Activated CD4-positive, alpha-beta T cell treated with anti-CD3 and anti-CD28 coated beads, Interleukin-2, amount 10 ng/mL, durations not matched to agents 7 days and 5 days (primary cell): ENCODE results near the gene PRPF38B. TPM values are rescaled to one million over a fixed set of nuclear protein-coding genes. Genes with fewer than 3 reads are reported as not detected.

ENCODE experiments used
- CTCF ChIA-PET: fragments of 350-600 bp; sonication (Branson Sonifier 250); formaldehyde crosslinking; loops from one replicate; lab custom pipeline; 2021; ENCODE audit warnings: antibody characterized with exemption; lab: Charles Lee
- POLR2A ChIA-PET: fragments of 350-600 bp; sonication (Branson Sonifier 250); formaldehyde crosslinking; loops from one replicate; lab custom pipeline; 2021; ENCODE audit warnings: antibody characterized with exemption; lab: Charles Lee
- DNase-seq: peaks from one replicate; pipeline ENCODE4 v3.0.0-alpha.2; 2020
- H3K27ac Mint-ChIP-seq: one replicate; pipeline ENCODE4 v1.8.0; 2021; ENCODE audit warnings: mild to moderate bottlenecking, moderate library complexity, mixed read lengths
- H3K27me3 Mint-ChIP-seq: one replicate; pipeline ENCODE4 v1.8.0; 2021; ENCODE audit warnings: mixed read lengths
- H3K36me3 Mint-ChIP-seq: one replicate; pipeline ENCODE4 v1.8.0; 2021; ENCODE audit warnings: low read depth, mixed read lengths
- H3K4me1 Mint-ChIP-seq: one replicate; pipeline ENCODE4 v1.8.0; 2021; ENCODE audit warnings: mixed read lengths
- H3K4me3 Mint-ChIP-seq: one replicate; pipeline ENCODE4 v1.8.0; 2021; ENCODE audit warnings: mild to moderate bottlenecking, moderate library complexity, mixed read lengths
- H3K9me3 Mint-ChIP-seq: one replicate; pipeline ENCODE4 v1.8.0; 2021; ENCODE audit warnings: mixed read lengths
- total RNA-seq, 2 experiments: library from RNA; stranded (reverse); gene quantifications; one replicate each; pipeline ENCODE4 v1.2.3, GENCODE V29; 2021

The PRPF38B gene
- total RNA-seq, 2 experiments from 2014 or later: 76.4 to 79.8 TPM

GRCh38 chr1:108728327-108728923, 36.3 kb downstream of the PRPF38B start:
- H3K27ac Mint-ChIP-seq: no peak overlapping the region

GRCh38 chr1:108729481-108729880, 37.4 kb downstream of the PRPF38B start:
- H3K4me3 Mint-ChIP-seq: no peak overlapping the region
- ChIA-PET POLR2A (no interaction called here), CTCF (no interaction called here)
- peaks cover 9% of the 10 kb centered on the region for H3K27me3 Mint-ChIP-seq
- DNase-seq: no peak
- H3K9me3 Mint-ChIP-seq: no peaks in the 10 kb centered on the region
- H3K36me3 Mint-ChIP-seq: no peaks in the 10 kb centered on the region
- no peaks in the 10 kb centered on the region for H3K4me1 Mint-ChIP-seq
- H3K27ac Mint-ChIP-seq: no peak overlapping the region

More at GRCh38 chr1:108728327-108728923, 36.3 kb downstream of the PRPF38B start:
- CTCF ChIA-PET: interaction anchor here (0.5 to 1.1 kb wide), 2 partner anchors 21 to 202 kb away, joined by 3 read pairs; no protein-coding TSS in a partner anchor
- peaks cover 10% of the 10 kb centered on the region for H3K27me3 Mint-ChIP-seq
- no peaks in the 10 kb centered on the region for H3K36me3 Mint-ChIP-seq
- no peaks in the 10 kb centered on the region for H3K9me3 Mint-ChIP-seq
- H3K4me1 Mint-ChIP-seq: no peaks in the 10 kb centered on the region
- DNase-seq: no peak
- H3K4me3 Mint-ChIP-seq: no peak overlapping the region
- POLR2A ChIA-PET: no interaction called here

GRCh38 chr1:108732398-108732797, 40.3 kb downstream of the PRPF38B start:
- POLR2A ChIA-PET: no interaction called here
- Mint-ChIP-seq H3K27me3 (peaks cover 19% of the 10 kb centered on the region), H3K9me3 (no peaks in the 10 kb centered on the region), H3K27ac (no peak overlapping the region), H3K36me3 (no peaks in the 10 kb centered on the region), H3K4me1 (no peaks in the 10 kb centered on the region), H3K4me3 (no peak overlapping the region)
- no peak for DNase-seq
- CTCF ChIA-PET: no interaction called here

- ChIA-PET POLR2A (no interaction called here), CTCF (no interaction called here)
- peaks cover 19% of the 10 kb centered on the region for H3K27me3 Mint-ChIP-seq
Observed at GRCh38 chr1:108734171-108734865, 42.2 kb downstream of the PRPF38B start.

GRCh38 chr1:108742253-108742652, 50.1 kb downstream of the PRPF38B start:
- no peaks in the 10 kb centered on the region for H3K9me3 Mint-ChIP-seq
- H3K4me1 Mint-ChIP-seq: peaks cover 8% of the 10 kb centered on the region
- POLR2A ChIA-PET: no interaction called here
- H3K27me3 Mint-ChIP-seq: peaks cover 4% of the 10 kb centered on the region
- DNase-seq: no peak
- H3K4me3 Mint-ChIP-seq: no peak overlapping the region
- CTCF ChIA-PET: no interaction called here
- peaks cover 7% of the 10 kb centered on the region for H3K36me3 Mint-ChIP-seq
- no peak overlapping the region for H3K27ac Mint-ChIP-seq

More at GRCh38 chr1:108734171-108734865, 42.2 kb downstream of the PRPF38B start:
- Mint-ChIP-seq H3K4me1 (no peaks in the 10 kb centered on the region), H3K36me3 (no peaks in the 10 kb centered on the region), H3K9me3 (no peaks in the 10 kb centered on the region), H3K4me3 (no peak overlapping the region), H3K27ac (no peak overlapping the region)
- no peak for DNase-seq

- Mint-ChIP-seq H3K36me3 (peaks cover 23% of the 10 kb centered on the region), H3K27ac (peak overlapping the region; percentile 98), H3K4me1 (peaks cover 29% of the 10 kb centered on the region), H3K27me3 (peaks cover 4% of the 10 kb centered on the region), H3K4me3 (peak overlapping the region; percentile 98), H3K9me3 (no peaks in the 10 kb centered on the region)
- ChIA-PET CTCF (no interaction called here), POLR2A (no interaction called here)
- no peak for DNase-seq
Observed at GRCh38 chr1:108745980-108746381, 53.9 kb downstream of the PRPF38B start.

- POLR2A ChIA-PET: interaction anchor here (1.0 kb wide), 1 partner anchor 54 kb away, joined by 4 read pairs; no protein-coding TSS in a partner anchor
- peaks cover 30% of the 10 kb centered on the region for H3K4me1 Mint-ChIP-seq
- peak; percentile 99 for DNase-seq
- H3K9me3 Mint-ChIP-seq: no peaks in the 10 kb centered on the region
- peaks cover 24% of the 10 kb centered on the region for H3K36me3 Mint-ChIP-seq
- H3K4me3 Mint-ChIP-seq: peak within 1 kb of the TSS; percentile 98
- peaks cover 3% of the 10 kb centered on the region for H3K27me3 Mint-ChIP-seq
- CTCF ChIA-PET: no interaction called here
- peak within 1 kb of the TSS; percentile 98 for H3K27ac Mint-ChIP-seq
Observed at GRCh38 chr1:108746382-108747170, 54.5 kb downstream of the PRPF38B start, which contains the start of gene STXBP3. TSS of gene STXBP3 (plus strand) at chr1:108746674. CDS start at chr1:108746738, 64 bp downstream.

GRCh38 chr1:108747171-108747850, 55.2 kb downstream of the PRPF38B start:
- H3K27ac Mint-ChIP-seq: peak overlapping the region; percentile 98

GRCh38 chr1:108747898-108748297, 55.8 kb downstream of the PRPF38B start:
- Mint-ChIP-seq H3K36me3 (peaks cover 29% of the 10 kb centered on the region), H3K4me1 (peaks cover 33% of the 10 kb centered on the region), H3K27me3 (no peaks in the 10 kb centered on the region), H3K9me3 (no peaks in the 10 kb centered on the region), H3K4me3 (no peak overlapping the region), H3K27ac (no peak overlapping the region)
- ChIA-PET POLR2A (interaction anchor here (0.7 kb wide), 1 partner anchor 29 kb away, joined by 3 read pairs; no protein-coding TSS in a partner anchor), CTCF (no interaction called here)
- no peak for DNase-seq

More at GRCh38 chr1:108747171-108747850, 55.2 kb downstream of the PRPF38B start:
- peak; percentile 36 for DNase-seq
- CTCF ChIA-PET: no interaction called here
- no peaks in the 10 kb centered on the region for H3K27me3 Mint-ChIP-seq
- peaks cover 30% of the 10 kb centered on the region for H3K4me1 Mint-ChIP-seq
- H3K9me3 Mint-ChIP-seq: no peaks in the 10 kb centered on the region
- POLR2A ChIA-PET: interaction anchor here (1.0 kb wide), 1 partner anchor 54 kb away, joined by 4 read pairs; no protein-coding TSS in a partner anchor
- peaks cover 24% of the 10 kb centered on the region for H3K36me3 Mint-ChIP-seq
- H3K4me3 Mint-ChIP-seq: peak overlapping the region; percentile 98

- Mint-ChIP-seq H3K27me3 (no peaks in the 10 kb centered on the region), H3K4me1 (peaks cover 33% of the 10 kb centered on the region), H3K4me3 (no peak overlapping the region), H3K9me3 (no peaks in the 10 kb centered on the region), H3K27ac (no peak overlapping the region), H3K36me3 (peaks cover 32% of the 10 kb centered on the region)
- ChIA-PET POLR2A (no interaction called here), CTCF (no interaction called here)
- no peak for DNase-seq
Observed at GRCh38 chr1:108749081-108749480, 57.0 kb downstream of the PRPF38B start.

- Mint-ChIP-seq H3K4me3 (no peak overlapping the region), H3K9me3 (no peaks in the 10 kb centered on the region), H3K4me1 (peaks cover 35% of the 10 kb centered on the region), H3K27ac (no peak overlapping the region), H3K36me3 (peaks cover 38% of the 10 kb centered on the region), H3K27me3 (no peaks in the 10 kb centered on the region)
- CTCF ChIA-PET: no interaction called here
- no peak for DNase-seq
- POLR2A ChIA-PET: no interaction called here
Observed at GRCh38 chr1:108750476-108751181, 58.5 kb downstream of the PRPF38B start.
